Gastroesophageal sphincter (tissue), 3 donors: ENCODE results near the gene AADAC.

ENCODE experiments used
- EP300 ChIP-seq: sonication (generic); formaldehyde crosslinking; IDR thresholded peaks from one replicate; pipeline ENCODE4 v1.6.1; 2017; ENCODE audit warnings: antibody characterized with exemption, mild to moderate bottlenecking
- POLR2A ChIP-seq, 2 donors: fragments of 450-650 bp; IDR thresholded peaks; one replicate each; pipeline ENCODE4 v1.6.1; 2017; ENCODE audit warnings: antibody characterized with exemption in 2 of 2, mild to moderate bottlenecking in 2 of 2, moderate library complexity in 1 of 2
- POLR2AphosphoS5 ChIP-seq: sonication (generic); formaldehyde crosslinking; IDR thresholded peaks from one replicate; pipeline ENCODE4 v1.6.1; 2017; ENCODE audit warnings: antibody characterized with exemption
- TF ChIP-seq, protein P1 (sequence below), 4 experiments: fragments of 200-600 bp in 2 of 4; fragments of 450-650 bp in 2 of 4; sonication (generic) in 1 of 4; IDR thresholded peaks; one replicate each; pipeline ENCODE4 v1.5.1; 2017 to 2019; ENCODE audit warnings: antibody characterized with exemption in 4 of 4, mild to moderate bottlenecking in 2 of 4, moderate library complexity in 2 of 4

DNA sequence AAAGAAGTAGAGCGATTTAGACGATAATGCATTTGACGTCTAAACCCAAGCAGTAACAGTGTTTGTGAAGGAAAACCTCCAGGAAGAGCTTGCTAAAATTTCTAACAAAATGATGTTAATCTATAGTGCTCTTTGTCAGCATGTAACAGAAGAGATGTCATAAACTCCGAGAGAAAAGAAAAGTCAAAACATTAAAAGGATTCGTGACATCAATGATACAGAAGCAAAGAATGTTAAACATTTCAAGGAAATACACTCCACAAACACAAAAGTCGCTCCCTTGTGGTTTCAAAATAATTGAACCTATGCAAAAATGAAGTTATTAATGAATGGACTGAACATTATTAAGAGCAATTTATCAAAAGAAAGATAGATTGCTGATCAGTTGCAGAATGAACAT, 27.9 kb downstream of the AADAC start:
- TF ChIP-seq POLR2AphosphoS5 (no peak), POLR2A (IDR thresholded peaks at IDR 0.05) (no peak), EP300 (no peak)
- TF ChIP-seq, protein P1, sequence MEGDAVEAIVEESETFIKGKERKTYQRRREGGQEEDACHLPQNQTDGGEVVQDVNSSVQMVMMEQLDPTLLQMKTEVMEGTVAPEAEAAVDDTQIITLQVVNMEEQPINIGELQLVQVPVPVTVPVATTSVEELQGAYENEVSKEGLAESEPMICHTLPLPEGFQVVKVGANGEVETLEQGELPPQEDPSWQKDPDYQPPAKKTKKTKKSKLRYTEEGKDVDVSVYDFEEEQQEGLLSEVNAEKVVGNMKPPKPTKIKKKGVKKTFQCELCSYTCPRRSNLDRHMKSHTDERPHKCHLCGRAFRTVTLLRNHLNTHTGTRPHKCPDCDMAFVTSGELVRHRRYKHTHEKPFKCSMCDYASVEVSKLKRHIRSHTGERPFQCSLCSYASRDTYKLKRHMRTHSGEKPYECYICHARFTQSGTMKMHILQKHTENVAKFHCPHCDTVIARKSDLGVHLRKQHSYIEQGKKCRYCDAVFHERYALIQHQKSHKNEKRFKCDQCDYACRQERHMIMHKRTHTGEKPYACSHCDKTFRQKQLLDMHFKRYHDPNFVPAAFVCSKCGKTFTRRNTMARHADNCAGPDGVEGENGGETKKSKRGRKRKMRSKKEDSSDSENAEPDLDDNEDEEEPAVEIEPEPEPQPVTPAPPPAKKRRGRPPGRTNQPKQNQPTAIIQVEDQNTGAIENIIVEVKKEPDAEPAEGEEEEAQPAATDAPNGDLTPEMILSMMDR (IDR thresholded peaks at IDR 0.05) = no peak
